HCT116 (cell line): Measurements from ENCODE around the gene CD9. TPM values are rescaled to one million over a fixed set of nuclear protein-coding genes. Genes with fewer than 3 reads are reported as not detected.

Source experiments
- ATAC-seq: fragments of 200-7000 bp; cut with Tn5 transposase; 2 replicates; pipeline ENCODE4 v1.9.1; 2020; ENCODE audit warnings: mild to moderate bottlenecking, moderate library complexity
- BruUV-seq: library from RNA; stranded (reverse); fragments of 400-500 nt; replicated peaks from 2 replicates; lab custom pipeline; 2021; lab: Mats Ljungman, UMichigan
- CTCF ChIA-PET: fragments of 300-600 bp; sonication (Branson Sonifier 250); formaldehyde crosslinking; loops from one replicate; lab custom pipeline; 2021; ENCODE audit warnings: antibody characterized with exemption; lab: Charles Lee
- POLR2A ChIA-PET: fragments of 300-600, 350-600 bp; sonication (Branson Sonifier 250); formaldehyde crosslinking; loops from one replicate; lab custom pipeline; 2021; ENCODE audit warnings: antibody characterized with exemption; lab: Charles Lee
- RAD21 ChIA-PET, 2 experiments: fragments of 300-600 bp; sonication (Branson Sonifier 250); formaldehyde crosslinking; loops; one replicate each; lab custom pipeline; 2023; ENCODE audit warnings: low total read pairs in 2 of 2; ENCODE audit not compliant: uncharacterized antibody in 2 of 2, unreplicated experiment in 2 of 2, low non-redundant PET in 1 of 2; lab: Charles Lee
- DNase-seq: peaks from one replicate; pipeline ENCODE4 v3.0.0-alpha.2; 2010; ENCODE audit warnings: low read depth, low spot score
- H2AFZ ChIP-seq: fragments of 200-600 bp; shearing (Covaris generic), sonication (generic); 2 replicates; pipeline ENCODE4 v1.6.1; 2017; ENCODE audit warnings: low read depth, mixed run types, mixed read lengths, antibody characterized with exemption, low read length; ENCODE audit not compliant: poor library complexity, severe bottlenecking
- H3K27ac ChIP-seq: 2 replicates; pipeline ENCODE4 v1.5.1; 2012; ENCODE audit warnings: low read depth, low read length
- H3K27me3 ChIP-seq: fragments of 200-600 bp; sonication (generic); 2 replicates; pipeline ENCODE4 v1.6.1; 2016; ENCODE audit warnings: mixed run types, low read length, mixed read lengths; ENCODE audit not compliant: insufficient read depth
- H3K36me3 ChIP-seq, 2 experiments: fragments of 200-500 bp in 1 of 2; fragments of 200-600 bp in 1 of 2; sonication (Bioruptor generic) in 1 of 2; sonication (generic) in 1 of 2; 2 replicates each; pipeline versions ENCODE4 v1.5.1 to v1.6.1; 2014 to 2016; ENCODE audit warnings: low read length in 2 of 2, inconsistent platforms in 1 of 2, mixed read lengths in 1 of 2, mixed run types in 1 of 2; ENCODE audit not compliant: insufficient read depth in 2 of 2, control insufficient read depth in 1 of 2
- H3K4me1 ChIP-seq, 2 experiments: fragments of 200-600 bp in 1 of 2; sonication (generic) in 1 of 2; 2 replicates each; pipeline versions ENCODE4 v1.5.1 to v1.6.1; 2012 to 2017; ENCODE audit warnings: low read length in 2 of 2, inconsistent platforms in 1 of 2, mild to moderate bottlenecking in 1 of 2, mixed read lengths in 1 of 2, mixed run types in 1 of 2, moderate library complexity in 1 of 2; ENCODE audit not compliant: insufficient read depth in 2 of 2, control insufficient read depth in 1 of 2
- H3K4me2 ChIP-seq: fragments of 200-600 bp; sonication (generic); 2 replicates; pipeline ENCODE4 v1.6.1; 2017; ENCODE audit warnings: mixed run types, low read length, mixed read lengths
- H3K4me3 ChIP-seq, 2 experiments: fragments of 200-600 bp in 1 of 2; sonication (generic) in 1 of 2; replicated peaks in 1 of 2; 2 replicates each; pipeline ENCODE4 v1.5.1; 2011 to 2016; ENCODE audit warnings: low read length in 2 of 2, control low read depth in 1 of 2, low read depth in 1 of 2, mild to moderate bottlenecking in 1 of 2, mixed read lengths in 1 of 2, mixed run types in 1 of 2
- H3K79me2 ChIP-seq: fragments of 200-600 bp; sonication (generic); 2 replicates; pipeline ENCODE4 v1.6.1; 2017; ENCODE audit warnings: mild to moderate bottlenecking, mixed run types, low read length, moderate library complexity, mixed read lengths; ENCODE audit not compliant: insufficient read depth
- H3K9ac ChIP-seq: fragments of 200-600 bp; sonication (generic); 2 replicates; pipeline ENCODE4 v1.6.1; 2016; ENCODE audit warnings: low read length, mixed read lengths
- H3K9me2 ChIP-seq: fragments of 200-600 bp; sonication (generic), shearing (Covaris generic); 2 replicates; pipeline ENCODE4 v1.6.1; 2017; ENCODE audit warnings: mixed run types, mild to moderate bottlenecking, moderate library complexity; ENCODE audit not compliant: insufficient read depth
- H3K9me3 ChIP-seq, 2 experiments: fragments of 200-500 bp in 1 of 2; fragments of 200-600 bp in 1 of 2; sonication (Bioruptor generic) in 1 of 2; sonication (generic) in 1 of 2; 2 replicates each; pipeline ENCODE4 v1.6.1; 2014 to 2017; ENCODE audit warnings: low read length in 2 of 2, mixed read lengths in 2 of 2, inconsistent platforms in 1 of 2, low read depth in 1 of 2, mild to moderate bottlenecking in 1 of 2, mixed run types in 1 of 2, moderate library complexity in 1 of 2; ENCODE audit not compliant: control insufficient read depth in 1 of 2, insufficient read depth in 1 of 2
- H4K20me1 ChIP-seq: fragments of 200-600 bp; sonication (generic), shearing (Covaris generic); 2 replicates; pipeline ENCODE4 v1.6.1; 2017; ENCODE audit warnings: mixed run types, mild to moderate bottlenecking, moderate library complexity; ENCODE audit not compliant: insufficient read depth
- CBX3 ChIP-seq: IDR thresholded peaks from 2 replicates; pipeline ENCODE4 v1.6.1; 2012; ENCODE audit warnings: low read depth
- CEBPB ChIP-seq: IDR thresholded peaks from 2 replicates; pipeline ENCODE4 v1.6.1; 2012; ENCODE audit warnings: low read depth
- CTCF ChIP-seq, 3 experiments: fragments of 200-600 bp in 1 of 3; sonication (generic) in 1 of 3; IDR thresholded peaks in 2 of 3; conservative IDR thresholded peaks in 1 of 3; 2 replicates each; pipeline ENCODE4 v1.5.1; 2012 to 2017; ENCODE audit warnings: low read depth in 2 of 3, low read length in 2 of 3, antibody characterized with exemption in 1 of 3, borderline replicate concordance in 1 of 3, control low read depth in 1 of 3, mild to moderate bottlenecking in 1 of 3, mixed read lengths in 1 of 3, mixed run types in 1 of 3, moderate library complexity in 1 of 3; ENCODE audit not compliant: insufficient read depth in 1 of 3
- ELF1 ChIP-seq: IDR thresholded peaks from 2 replicates; pipeline ENCODE4 v1.6.1; 2012; ENCODE audit warnings: low read depth, borderline replicate concordance
- EZH2 ChIP-seq: fragments of 200-600 bp; sonication (generic); IDR thresholded peaks from 2 replicates; pipeline ENCODE4 v1.6.1; 2017; ENCODE audit warnings: antibody characterized with exemption, mixed run types
- EZH2phosphoT487 ChIP-seq: fragments of 200-600 bp; IDR thresholded peaks from 2 replicates; pipeline ENCODE4 v1.6.1; 2018; ENCODE audit warnings: antibody characterized with exemption, borderline replicate concordance
- MAX ChIP-seq: IDR thresholded peaks from 2 replicates; pipeline ENCODE4 v1.6.1; 2012
- POLR2A ChIP-seq: IDR thresholded peaks from 2 replicates; pipeline ENCODE4 v1.7.0; 2011; ENCODE audit warnings: borderline replicate concordance; ENCODE audit not compliant: insufficient read depth, insufficient read length; ENCODE audit errors: extremely low read depth
- SP1 ChIP-seq: IDR thresholded peaks from 2 replicates; pipeline ENCODE4 v1.6.1; 2012; ENCODE audit warnings: low read depth
- SRF ChIP-seq: IDR thresholded peaks from 2 replicates; pipeline ENCODE4 v1.6.1; 2012; ENCODE audit warnings: low read depth
- TCF7L2 ChIP-seq: IDR thresholded peaks from 2 replicates; pipeline ENCODE4 v1.7.0; 2011; ENCODE audit warnings: borderline replicate concordance, inconsistent platforms; ENCODE audit not compliant: insufficient read depth, insufficient read length; ENCODE audit errors: extremely low read depth
- YY1 ChIP-seq: IDR thresholded peaks from 2 replicates; pipeline ENCODE4 v1.6.1; 2011; ENCODE audit warnings: low read length, low read depth, moderate library complexity, mild to moderate bottlenecking; ENCODE audit not compliant: insufficient replicate concordance; ENCODE audit errors: extremely low read depth
- ZBTB33 ChIP-seq: IDR thresholded peaks from 2 replicates; pipeline ENCODE4 v1.6.1; 2011; ENCODE audit warnings: mild to moderate bottlenecking, low read length, moderate library complexity; ENCODE audit not compliant: insufficient replicate concordance; ENCODE audit errors: extremely low read depth
- ZFX ChIP-seq: fragments of 450-650 bp; IDR thresholded peaks from 2 replicates; pipeline ENCODE4 v1.6.1; 2017
- ZNF274 ChIP-seq: fragments of 200-500 bp; sonication (Bioruptor generic); IDR thresholded peaks from 2 replicates; pipeline ENCODE4 v1.6.1; 2014; ENCODE audit warnings: mild to moderate bottlenecking, low read depth, low read length, inconsistent platforms
- intact Hi-C: fragments of 100-400 bp; cut with micrococcal nuclease; formaldehyde crosslinking; loops from 2 replicates; pipeline ENCODE4 v1.10.0; 2022
- total RNA-seq: library from RNA; stranded (reverse); gene quantifications from one replicate; pipeline ENCODE4 v1.2.1, GENCODE V29; 2021; ENCODE audit not compliant: unreplicated experiment

CD9 gene
- total RNA-seq, 1 experiment from 2014 or later: 182 TPM

- peak overlapping the region; percentile 62 for H3K27ac ChIP-seq
- H4K20me1 ChIP-seq: no peaks in the 10 kb centered on the region
- POLR2A ChIA-PET: no interaction called here
- BruUV-seq: no TSS peak
- DNase-seq (no peak), ATAC-seq (peak; percentile 39)
- H3K4me3 ChIP-seq: peak overlapping the region in 1 of 2 experiments; percentile 1; a peak in 1 of 4 replicates
- no peaks in the 10 kb centered on the region for H3K27me3 ChIP-seq
- peaks cover 43 to 50% of the 10 kb centered on the region in 2 experiments for H3K4me1 ChIP-seq
- intact Hi-C loops: no loop called here
- no peaks in the 10 kb centered on the region for H3K9me2 ChIP-seq
- CTCF ChIA-PET: interaction anchor here (0.8 kb wide), 1 partner anchor 33 kb away, joined by 3 read pairs; no protein-coding TSS in a partner anchor
- no peak overlapping the region for H2AFZ ChIP-seq
- TF ChIP-seq ELF1: no peak
- TF ChIP-seq CBX3: no peak
- no peak for TF ChIP-seq ZNF274
- no peak for TF ChIP-seq ZFX
- no peak for TF ChIP-seq TCF7L2
- TF ChIP-seq CEBPB: no peak
- TF ChIP-seq MAX: no peak
- no peak for TF ChIP-seq SP1
- TF ChIP-seq POLR2A: no peak
- TF ChIP-seq CTCF (IDR thresholded peaks at IDR 0.05 in 2 of 3, conservative IDR thresholded peaks at IDR 0.05 in 1 of 3; ENCODE audit: borderline replicate concordance in 1 of 3, insufficient read depth in 1 of 3, low read depth in 2 of 3, low read length in 2 of 3): no peak
- TF ChIP-seq ZBTB33: no peak
- no peak for TF ChIP-seq EZH2phosphoT487
- no peak for TF ChIP-seq SRF
- TF ChIP-seq YY1: no peak
- no peak for TF ChIP-seq EZH2
- TF ChIP-seq, all 23 proteins: peak for 0
- peak overlapping the region; percentile 52 for H3K9ac ChIP-seq
- H3K4me2 ChIP-seq: peak overlapping the region; percentile 61
- no peaks in the 10 kb centered on the region for H3K9me3 ChIP-seq
- RAD21 ChIA-PET: no interaction called here
- H3K36me3 ChIP-seq: peaks cover 26 to 30% of the 10 kb centered on the region in 2 experiments; a peak in 3 of 4 replicates
- peaks cover 59% of the 10 kb centered on the region for H3K79me2 ChIP-seq
Measured at GRCh38 chr12:6228535-6229223, 28.5 kb downstream of the CD9 start.
